Progenitor cell of endocrine pancreas (in vitro differentiated cells): ENCODE data around the gene PCA3. TPM values are rescaled to one million over a fixed set of nuclear protein-coding genes. Genes with fewer than 3 reads are reported as not detected.

Experiments
- DNase-seq: peaks from one replicate; pipeline ENCODE4 v3.0.0; 2021; ENCODE audit warnings: low spot score; ENCODE audit not compliant: unreplicated experiment
- H3K27ac Mint-ChIP-seq: 2 replicates; pipeline ENCODE4 v1.8.0; 2021; ENCODE audit warnings: mild to moderate bottlenecking, moderate library complexity, mixed read lengths
- H3K27me3 Mint-ChIP-seq: 2 replicates; pipeline ENCODE4 v1.8.0; 2021; ENCODE audit warnings: mixed read lengths
- H3K36me3 Mint-ChIP-seq: 2 replicates; pipeline ENCODE4 v1.8.0; 2022; ENCODE audit warnings: mixed read lengths; ENCODE audit not compliant: insufficient read depth
- H3K4me1 Mint-ChIP-seq: 2 replicates; pipeline ENCODE4 v1.8.0; 2021; ENCODE audit warnings: low read depth, mixed read lengths
- H3K4me3 Mint-ChIP-seq: 2 replicates; pipeline ENCODE4 v1.8.0; 2021; ENCODE audit warnings: low read depth, mild to moderate bottlenecking, moderate library complexity, mixed read lengths
- H3K9me3 Mint-ChIP-seq: 2 replicates; pipeline ENCODE4 v1.8.0; 2021; ENCODE audit warnings: low read depth, mixed read lengths
- total RNA-seq: library from RNA; stranded (reverse); gene quantifications from 2 replicates; pipeline ENCODE4 v1.2.1, GENCODE V29; 2021
- TF ChIP-seq, protein P1 (sequence below): fragments of 200-600 bp; sonication (generic); IDR thresholded peaks from one replicate; pipeline ENCODE4 v1.5.0; 2021; ENCODE audit warnings: antibody characterized with exemption, mild to moderate bottlenecking; ENCODE audit not compliant: unreplicated experiment

The PCA3 gene
- total RNA-seq, 1 donor from 2014 or later, result 0.22 TPM

DNA sequence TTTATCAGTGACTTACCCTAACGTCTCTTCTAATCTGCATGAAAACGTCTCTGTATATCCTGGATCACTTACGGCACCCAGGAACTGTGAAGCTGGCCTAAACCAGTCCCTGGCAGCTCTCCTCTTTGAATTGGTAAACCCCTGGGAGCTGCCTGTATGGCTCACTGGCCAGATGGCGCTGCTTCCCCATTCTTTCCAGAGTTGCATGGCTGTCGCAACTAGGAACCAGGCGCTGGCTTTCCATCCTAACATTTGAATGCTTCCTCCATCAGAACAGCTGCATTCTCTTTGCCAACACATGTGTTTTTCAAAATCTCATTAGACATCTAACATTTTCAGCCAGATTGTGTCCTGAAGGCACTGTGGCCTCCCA is 8.0 kb upstream of the PCA3 start:
- Mint-ChIP-seq H3K4me1 (peaks cover 2% of the 10 kb centered on the region), H3K4me3 (no peak overlapping the region), H3K27me3 (peaks cover 30% of the 10 kb centered on the region), H3K9me3 (no peaks in the 10 kb centered on the region), H3K36me3 (no peaks in the 10 kb centered on the region), H3K27ac (no peak overlapping the region)
- no peak for DNase-seq
- TF ChIP-seq, protein P1, sequence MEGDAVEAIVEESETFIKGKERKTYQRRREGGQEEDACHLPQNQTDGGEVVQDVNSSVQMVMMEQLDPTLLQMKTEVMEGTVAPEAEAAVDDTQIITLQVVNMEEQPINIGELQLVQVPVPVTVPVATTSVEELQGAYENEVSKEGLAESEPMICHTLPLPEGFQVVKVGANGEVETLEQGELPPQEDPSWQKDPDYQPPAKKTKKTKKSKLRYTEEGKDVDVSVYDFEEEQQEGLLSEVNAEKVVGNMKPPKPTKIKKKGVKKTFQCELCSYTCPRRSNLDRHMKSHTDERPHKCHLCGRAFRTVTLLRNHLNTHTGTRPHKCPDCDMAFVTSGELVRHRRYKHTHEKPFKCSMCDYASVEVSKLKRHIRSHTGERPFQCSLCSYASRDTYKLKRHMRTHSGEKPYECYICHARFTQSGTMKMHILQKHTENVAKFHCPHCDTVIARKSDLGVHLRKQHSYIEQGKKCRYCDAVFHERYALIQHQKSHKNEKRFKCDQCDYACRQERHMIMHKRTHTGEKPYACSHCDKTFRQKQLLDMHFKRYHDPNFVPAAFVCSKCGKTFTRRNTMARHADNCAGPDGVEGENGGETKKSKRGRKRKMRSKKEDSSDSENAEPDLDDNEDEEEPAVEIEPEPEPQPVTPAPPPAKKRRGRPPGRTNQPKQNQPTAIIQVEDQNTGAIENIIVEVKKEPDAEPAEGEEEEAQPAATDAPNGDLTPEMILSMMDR, result peak; percentile 17

DNA sequence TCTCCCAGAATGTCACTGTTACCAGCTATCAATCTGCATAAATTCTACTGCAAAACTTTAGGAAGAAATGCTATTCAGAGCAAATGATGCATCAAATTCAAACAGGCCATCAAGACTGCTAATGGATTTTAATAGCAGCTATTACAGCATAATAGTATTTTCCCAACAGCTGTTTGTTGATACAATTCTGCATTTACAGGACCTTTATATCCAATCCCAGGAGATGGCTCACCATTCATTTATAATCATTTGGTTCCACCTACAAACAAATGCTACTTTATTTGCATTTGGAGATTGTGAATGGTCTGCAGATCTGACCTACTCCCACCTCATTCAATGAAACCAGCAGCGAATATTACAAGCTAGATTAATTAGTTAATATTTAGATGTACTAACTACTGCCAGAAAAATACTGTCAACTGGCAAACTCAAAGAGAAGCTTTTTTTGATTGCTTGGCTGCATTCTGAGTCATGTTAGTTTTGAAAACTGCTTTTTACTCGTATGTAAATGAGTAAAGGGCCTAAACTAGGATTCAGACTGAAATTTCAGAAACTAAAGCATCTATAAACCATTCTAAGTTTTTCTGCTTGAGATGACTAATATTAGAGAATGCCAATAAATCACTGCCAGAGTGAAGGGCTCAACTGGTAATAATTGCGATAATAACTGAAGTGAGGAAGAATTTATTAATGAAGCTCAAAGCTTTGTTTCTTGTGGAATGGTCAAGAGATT is 7.1 kb upstream of the PCA3 start:
- TF ChIP-seq, protein P1, result no peak
- Mint-ChIP-seq H3K4me3 (no peak overlapping the region), H3K36me3 (no peaks in the 10 kb centered on the region), H3K27ac (no peak overlapping the region), H3K9me3 (no peaks in the 10 kb centered on the region), H3K4me1 (no peaks in the 10 kb centered on the region), H3K27me3 (peaks cover 30% of the 10 kb centered on the region)
- no peak for DNase-seq

- Mint-ChIP-seq H3K4me3 (no peak overlapping the region), H3K27ac (no peak overlapping the region), H3K9me3 (no peaks in the 10 kb centered on the region), H3K36me3 (no peaks in the 10 kb centered on the region), H3K4me1 (no peaks in the 10 kb centered on the region), H3K27me3 (peaks cover 30% of the 10 kb centered on the region)
- TF ChIP-seq, protein P1, result no peak
- no peak for DNase-seq
Observed at GRCh38 chr9:76758476-76758875, 5.8 kb upstream of the PCA3 start.

- no peaks in the 10 kb centered on the region for H3K4me1 Mint-ChIP-seq
- no peak overlapping the region for H3K27ac Mint-ChIP-seq
- no peak overlapping the region for H3K4me3 Mint-ChIP-seq
- TF ChIP-seq, protein P1, result no peak
- no peaks in the 10 kb centered on the region for H3K9me3 Mint-ChIP-seq
- H3K27me3 Mint-ChIP-seq, result peaks cover 30% of the 10 kb centered on the region
- no peak for DNase-seq
- H3K36me3 Mint-ChIP-seq, result no peaks in the 10 kb centered on the region
Observed at GRCh38 chr9:76759732-76760131, 4.5 kb upstream of the PCA3 start.

GRCh38 chr9:76761448-76761847 is 2.8 kb upstream of the PCA3 start:
- no peaks in the 10 kb centered on the region for H3K4me1 Mint-ChIP-seq
- H3K4me3 Mint-ChIP-seq, result no peak overlapping the region
- peaks cover 24% of the 10 kb centered on the region for H3K27me3 Mint-ChIP-seq
- no peak overlapping the region for H3K27ac Mint-ChIP-seq
- H3K36me3 Mint-ChIP-seq, result no peaks in the 10 kb centered on the region
- no peaks in the 10 kb centered on the region for H3K9me3 Mint-ChIP-seq
- TF ChIP-seq, protein P1, result peak; percentile 48
- DNase-seq, result no peak
